Lung (tissue), 12 donors: Measurements from ENCODE around the gene SHPK. TPM values are rescaled to one million over a fixed set of nuclear protein-coding genes. Genes with fewer than 3 reads are reported as not detected.
A peak's percentile ranks its signal among the peaks of the same experiment; 100 is the strongest.

Experiments used
- ATAC-seq: fragments of 200-7000 bp; cut with Tn5 transposase; one replicate; pipeline ENCODE4 v1.9.1; 2020; ENCODE audit warnings: moderate number of reproducible peaks; ENCODE audit not compliant: insufficient read depth, low FRiP score
- DNase-seq, 3 donors: peaks; one replicate each; pipeline ENCODE4 v3.0.0-alpha.2; 2013 to 2017
- H3K27ac ChIP-seq, 2 donors: one replicate each; pipeline ENCODE4 v1.5.1; 2013; ENCODE audit warnings: mild to moderate bottlenecking in 2 of 2, moderate library complexity in 2 of 2, control low read depth in 1 of 2, inconsistent platforms in 1 of 2, low read depth in 1 of 2, low read length in 1 of 2
- H3K27me3 ChIP-seq, 3 donors: one replicate each; pipeline ENCODE4 v1.5.1; 2013; ENCODE audit warnings: low read length in 2 of 3; ENCODE audit not compliant: control insufficient read depth in 3 of 3, insufficient read depth in 3 of 3
- H3K36me3 ChIP-seq, 4 donors: one replicate each; pipeline ENCODE4 v1.5.1; 2013; ENCODE audit warnings: low read length in 4 of 4, mild to moderate bottlenecking in 1 of 4, moderate library complexity in 1 of 4; ENCODE audit not compliant: control insufficient read depth in 4 of 4, insufficient read depth in 4 of 4
- H3K4me1 ChIP-seq, 5 donors: one replicate each; pipeline ENCODE4 v1.5.1; 2013; ENCODE audit warnings: low read length in 5 of 5, mild to moderate bottlenecking in 2 of 5, moderate library complexity in 1 of 5; ENCODE audit not compliant: control insufficient read depth in 5 of 5, insufficient read depth in 5 of 5
- H3K4me3 ChIP-seq: one replicate; pipeline ENCODE4 v1.5.1; 2013; ENCODE audit warnings: mild to moderate bottlenecking, control low read depth, moderate library complexity
- H3K9ac ChIP-seq, 2 donors: one replicate each; pipeline ENCODE4 v1.5.1; 2013; ENCODE audit warnings: low read length in 2 of 2, control low read depth in 1 of 2; ENCODE audit not compliant: insufficient read depth in 1 of 2
- H3K9me3 ChIP-seq, 4 donors: one replicate each; pipeline ENCODE4 v1.5.1; 2013; ENCODE audit warnings: low read length in 3 of 4, mild to moderate bottlenecking in 1 of 4, moderate library complexity in 1 of 4; ENCODE audit not compliant: control insufficient read depth in 4 of 4, insufficient read depth in 3 of 4
- CTCF ChIP-seq: IDR thresholded peaks from 2 replicates; pipeline ENCODE4 v1.5.1; 2012; ENCODE audit warnings: mild to moderate bottlenecking; ENCODE audit errors: control extremely low read depth, extremely low read depth
- WGBS, 2 donors: extraction: QIAGEN DNeasy Blood & Tissue Kit; methylation state at CpG; one replicate each; pipeline ENCODE4 v1.1.7; 2013; 5-methylcytosine and 5-hydroxymethylcytosine counted together
- polyA plus RNA-seq, 2 donors: library from polyadenylated mRNA; stranded (reverse); fragments of 200-250 nt; gene quantifications; one replicate each; pipeline ENCODE4 v1.2.1, GENCODE V29; 2013
- total RNA-seq, 2 donors: library from RNA; depleted of rRNA in 1 of 2; stranded (reverse); fragments of >200 nt in 1 of 2; gene quantifications; one replicate each; pipeline ENCODE4 v1.2.1, GENCODE V29; 2014 to 2021
- donor health status: control.
- donor health status: control.
- donor health status: Bipolar disorder and iron deficiency.
- donor health status: healthy.
- donor health status: DM: yes; HTN: yes; CAD: no.

The SHPK gene
- total and polyA plus RNA-seq, 4 donors, result 4.9 to 16.8 (median 11.3) TPM

DNA sequence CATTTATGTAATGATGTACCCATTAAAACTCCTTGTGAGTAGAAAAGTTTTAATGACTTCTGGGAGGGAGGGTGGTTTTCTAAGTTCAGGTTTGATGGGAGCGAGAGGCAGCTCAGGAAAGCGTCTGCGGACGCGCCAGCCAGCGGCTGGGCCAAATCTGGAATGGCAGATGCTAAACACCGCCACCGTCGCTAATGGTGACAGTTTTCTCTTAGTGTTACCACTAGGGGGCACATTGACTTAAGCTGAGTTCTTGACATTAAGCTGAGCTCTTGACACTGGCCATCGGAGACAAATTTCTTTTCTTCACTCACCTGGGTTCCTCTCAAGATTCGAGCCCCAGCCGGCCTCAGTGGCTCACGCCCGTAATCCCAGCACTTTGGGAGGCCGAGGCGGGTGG, 33.6 kb downstream of the SHPK start:
- TF ChIP-seq CTCF, result no peak
- peak in 2 of 3 donors; percentile 27 to 33 for DNase-seq
- Histone ChIP-seq H3K9ac (no peak overlapping the region), H3K9me3 (peaks cover 0 to 1% (median 0%) of the 10 kb centered on the region in 4 donors), H3K4me1 (no peaks in the 10 kb centered on the region), H3K27ac (no peak overlapping the region), H3K36me3 (peaks cover 3 to 19% (median 8%) of the 10 kb centered on the region in 4 donors), H3K27me3 (no peaks in the 10 kb centered on the region), H3K4me3 (no peak overlapping the region)
- ATAC-seq, result no peak
- WGBS, 2 donors, result 77 to 78% methylated on average over 16 of the region's 16 CpGs

GRCh38 chr17:3600529-3601205, 35.4 kb downstream of the SHPK start:
- no peak overlapping the region for H3K9ac ChIP-seq
- H3K4me3 ChIP-seq, result no peak overlapping the region
- H3K4me1 ChIP-seq, result no peaks in the 10 kb centered on the region
- no peak for TF ChIP-seq CTCF
- ATAC-seq (no peak), DNase-seq (no peak)
- 93 to 96% methylated on average over 15 of the region's 15 CpGs for WGBS, 2 donors
- H3K27me3 ChIP-seq, result peaks cover 0 to under 1% (median 0%) of the 10 kb centered on the region in 3 donors
- peaks cover 0 to 1% (median 0%) of the 10 kb centered on the region in 4 donors for H3K9me3 ChIP-seq
- H3K27ac ChIP-seq, result no peak overlapping the region
- H3K36me3 ChIP-seq, result peaks cover 0 to 10% (median 7%) of the 10 kb centered on the region in 4 donors

GRCh38 chr17:3598078-3598477, 38.0 kb downstream of the SHPK start:
- TF ChIP-seq CTCF, result no peak
- H3K27me3 ChIP-seq, result peaks cover 0 to 3% (median 0%) of the 10 kb centered on the region in 3 donors
- no peak overlapping the region for H3K9ac ChIP-seq
- no peak overlapping the region for H3K4me3 ChIP-seq
- peaks cover 0 to 6% (median 5%) of the 10 kb centered on the region in 4 donors for H3K36me3 ChIP-seq
- DNase-seq, result no peak
- no peak overlapping the region for H3K27ac ChIP-seq
- 90 to 92% methylated on average over 13 of the region's 13 CpGs for WGBS, 2 donors
- no peak for ATAC-seq
- H3K4me1 ChIP-seq, result peaks cover 0 to 10% (median 0%) of the 10 kb centered on the region in 5 donors
- H3K9me3 ChIP-seq, result peaks cover 0 to 1% (median 0%) of the 10 kb centered on the region in 4 donors
